ENCODE data around the gene SRC.

GRCh38 chr20:37309290-37309689, 36.6 kb upstream of the SRC start:
- TF ChIP-seq EZH2 (IDR thresholded peaks at IDR 0.05; ENCODE audit: borderline replicate concordance, low read depth, low read length, severe bottlenecking) (no peak), CTCF (IDR thresholded peaks at IDR 0.05; ENCODE audit: extremely low read depth in 1 of 2, insufficient read depth in 1 of 2, low read depth in 1 of 2, low read length in 2 of 2) (no peak), POLR2A (IDR thresholded peaks at IDR 0.05; ENCODE audit: low read depth, low read length) (no peak)
- TF ChIP-seq, protein P1, sequence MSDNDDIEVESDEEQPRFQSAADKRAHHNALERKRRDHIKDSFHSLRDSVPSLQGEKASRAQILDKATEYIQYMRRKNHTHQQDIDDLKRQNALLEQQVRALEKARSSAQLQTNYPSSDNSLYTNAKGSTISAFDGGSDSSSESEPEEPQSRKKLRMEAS (IDR thresholded peaks at IDR 0.05; ENCODE audit: insufficient read depth, insufficient read length): no peak

Data from endothelial cell of umbilical vein (primary cell).